HFF-Myc (cell line): ENCODE results near the gene LTBP1.

Experiments
- DNase-seq: peaks from one replicate; pipeline ENCODE4 v3.0.0-alpha.2; 2011; ENCODE audit warnings: low read depth; ENCODE audit errors: extremely low read depth
- H3K4me3 ChIP-seq: replicated peaks from 2 replicates; pipeline ENCODE4 v1.5.1; 2011; ENCODE audit warnings: low read depth, mild to moderate bottlenecking, control low read depth, low read length
- TF ChIP-seq, protein P1 (sequence below): IDR thresholded peaks from 2 replicates; pipeline ENCODE4 v1.5.1; 2012; ENCODE audit warnings: mild to moderate bottlenecking, low read depth, low read length, control low read depth; ENCODE audit errors: missing control alignments

The LTBP1 gene

DNA sequence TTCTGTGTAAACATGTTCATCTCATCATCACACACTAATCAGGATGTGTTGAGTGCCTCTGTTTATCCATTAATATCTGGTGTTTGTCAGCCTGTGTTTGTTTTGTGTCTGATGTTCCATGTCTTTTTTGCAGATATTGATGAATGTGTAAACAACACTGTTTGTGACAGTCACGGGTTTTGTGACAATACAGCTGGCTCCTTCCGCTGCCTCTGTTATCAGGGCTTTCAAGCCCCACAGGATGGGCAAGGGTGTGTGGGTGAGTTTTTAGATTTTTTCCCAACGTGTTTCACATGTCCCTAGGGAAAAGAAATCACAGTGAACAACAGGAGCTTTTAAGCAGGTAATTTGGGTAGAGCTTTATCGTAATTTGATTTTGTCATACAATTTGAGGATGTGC lies 396.0 kb downstream of the LTBP1 start:
- DNase-seq, result no peak
- TF ChIP-seq, protein P1, sequence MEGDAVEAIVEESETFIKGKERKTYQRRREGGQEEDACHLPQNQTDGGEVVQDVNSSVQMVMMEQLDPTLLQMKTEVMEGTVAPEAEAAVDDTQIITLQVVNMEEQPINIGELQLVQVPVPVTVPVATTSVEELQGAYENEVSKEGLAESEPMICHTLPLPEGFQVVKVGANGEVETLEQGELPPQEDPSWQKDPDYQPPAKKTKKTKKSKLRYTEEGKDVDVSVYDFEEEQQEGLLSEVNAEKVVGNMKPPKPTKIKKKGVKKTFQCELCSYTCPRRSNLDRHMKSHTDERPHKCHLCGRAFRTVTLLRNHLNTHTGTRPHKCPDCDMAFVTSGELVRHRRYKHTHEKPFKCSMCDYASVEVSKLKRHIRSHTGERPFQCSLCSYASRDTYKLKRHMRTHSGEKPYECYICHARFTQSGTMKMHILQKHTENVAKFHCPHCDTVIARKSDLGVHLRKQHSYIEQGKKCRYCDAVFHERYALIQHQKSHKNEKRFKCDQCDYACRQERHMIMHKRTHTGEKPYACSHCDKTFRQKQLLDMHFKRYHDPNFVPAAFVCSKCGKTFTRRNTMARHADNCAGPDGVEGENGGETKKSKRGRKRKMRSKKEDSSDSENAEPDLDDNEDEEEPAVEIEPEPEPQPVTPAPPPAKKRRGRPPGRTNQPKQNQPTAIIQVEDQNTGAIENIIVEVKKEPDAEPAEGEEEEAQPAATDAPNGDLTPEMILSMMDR, result no peak
- H3K4me3 ChIP-seq, result no peak overlapping the region

DNA sequence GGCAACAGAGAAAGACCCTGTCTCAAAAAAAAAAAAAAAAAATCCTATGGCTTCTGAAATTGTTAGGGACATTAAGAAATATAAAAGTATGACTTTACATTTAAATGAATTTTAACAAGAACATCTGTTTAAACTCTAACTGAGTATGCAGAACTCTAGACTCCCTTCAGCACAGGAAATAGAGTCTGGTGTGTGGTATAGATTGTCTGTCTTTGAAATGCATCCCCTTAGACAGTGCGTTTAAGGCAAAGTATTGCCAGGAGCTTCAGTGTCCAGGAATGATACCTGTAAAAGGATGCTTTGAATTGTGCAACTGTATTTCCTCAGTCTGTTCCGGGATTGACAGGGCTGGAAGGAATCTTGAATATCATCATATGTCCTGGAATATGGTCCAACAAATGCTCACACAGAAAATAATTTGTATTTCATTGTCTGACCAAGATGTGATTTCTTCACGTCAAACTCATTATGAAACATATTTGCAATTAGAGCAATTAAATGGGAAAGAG lies 396.7 kb downstream of the LTBP1 start:
- no peak for DNase-seq
- TF ChIP-seq, protein P1, result no peak
- H3K4me3 ChIP-seq, result no peak overlapping the region

DNA sequence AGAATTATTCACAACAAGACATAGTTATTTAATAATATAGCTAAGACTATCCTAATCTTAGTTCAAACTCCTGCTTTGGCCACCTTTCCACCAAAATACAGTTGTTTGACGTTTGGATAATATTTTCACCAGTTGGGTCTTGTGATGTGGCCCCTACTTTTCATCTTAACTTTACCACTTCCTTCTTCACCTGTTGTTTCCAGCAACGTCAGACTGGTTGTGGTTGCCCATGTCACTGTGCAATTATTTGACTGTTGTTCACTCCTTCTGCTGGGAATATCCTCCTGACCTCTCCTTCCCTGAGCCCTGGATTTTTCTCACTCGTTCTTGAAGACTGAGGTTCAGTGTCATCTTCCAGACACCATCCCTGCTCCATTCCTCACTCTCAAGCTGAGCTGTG lies 397.5 kb downstream of the LTBP1 start:
- H3K4me3 ChIP-seq, result no peak overlapping the region
- TF ChIP-seq, protein P1, result no peak
- no peak for DNase-seq

DNA sequence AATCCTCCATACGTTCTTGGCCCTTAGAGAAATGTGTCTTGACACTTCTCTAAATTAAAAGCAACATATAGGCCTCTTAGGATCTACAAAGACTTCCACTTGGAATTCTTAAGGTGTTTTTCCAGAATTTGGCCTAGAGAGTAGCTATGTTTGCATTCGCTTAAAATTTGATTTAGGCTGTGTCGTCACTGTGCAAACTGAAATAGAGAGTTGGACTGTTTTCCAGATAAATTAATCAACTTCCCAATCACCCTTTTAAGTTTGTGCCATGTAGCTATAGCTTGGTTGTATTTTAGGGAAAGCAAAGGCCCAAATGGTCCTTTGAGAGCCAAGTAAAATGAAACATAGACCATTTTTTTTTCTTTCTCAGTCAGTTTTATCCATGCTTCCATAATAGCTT lies 401.1 kb downstream of the LTBP1 start:
- H3K4me3 ChIP-seq, result no peak overlapping the region
- no peak for DNase-seq
- TF ChIP-seq, protein P1, result no peak

DNA sequence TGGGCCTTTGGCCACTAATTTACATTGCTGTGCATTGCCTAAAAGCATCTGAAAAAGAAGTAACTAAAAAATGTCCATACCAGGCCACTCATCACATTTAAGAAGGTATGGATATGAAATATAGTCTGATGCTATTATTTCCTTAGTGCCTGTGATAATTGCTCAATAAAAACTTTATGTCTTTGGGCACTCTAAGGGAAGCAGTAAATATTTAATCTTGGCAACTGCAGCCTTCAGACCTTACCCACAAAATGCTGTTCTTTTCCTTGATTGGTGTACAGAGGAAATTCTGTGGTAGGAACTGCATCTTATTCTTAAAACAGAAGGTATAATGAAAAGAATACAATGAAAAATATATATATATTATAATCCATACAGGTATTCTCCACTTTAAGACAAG lies 403.9 kb downstream of the LTBP1 start:
- TF ChIP-seq, protein P1, result no peak
- no peak for DNase-seq
- no peak overlapping the region for H3K4me3 ChIP-seq

DNA sequence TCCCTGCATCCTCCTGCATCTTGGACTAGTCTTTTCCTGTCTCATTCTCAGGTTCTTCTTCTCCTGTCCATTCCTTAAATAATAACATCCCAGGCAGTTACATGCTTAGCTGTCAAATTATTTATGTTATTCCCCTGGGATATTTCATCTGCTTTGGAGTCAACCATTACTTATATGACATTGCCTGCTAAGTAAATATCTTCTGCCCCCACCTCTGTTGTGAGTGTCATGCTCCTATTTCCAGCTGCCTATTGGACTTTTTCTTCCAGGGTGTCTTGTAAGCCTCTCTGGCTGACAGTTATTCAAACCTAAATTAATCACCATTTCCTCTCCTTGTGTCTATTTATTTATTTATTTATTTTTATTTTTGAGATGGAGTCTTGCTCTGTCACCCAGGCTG lies 405.0 kb downstream of the LTBP1 start:
- H3K4me3 ChIP-seq, result no peak overlapping the region
- TF ChIP-seq, protein P1, result no peak
- DNase-seq, result no peak

DNA sequence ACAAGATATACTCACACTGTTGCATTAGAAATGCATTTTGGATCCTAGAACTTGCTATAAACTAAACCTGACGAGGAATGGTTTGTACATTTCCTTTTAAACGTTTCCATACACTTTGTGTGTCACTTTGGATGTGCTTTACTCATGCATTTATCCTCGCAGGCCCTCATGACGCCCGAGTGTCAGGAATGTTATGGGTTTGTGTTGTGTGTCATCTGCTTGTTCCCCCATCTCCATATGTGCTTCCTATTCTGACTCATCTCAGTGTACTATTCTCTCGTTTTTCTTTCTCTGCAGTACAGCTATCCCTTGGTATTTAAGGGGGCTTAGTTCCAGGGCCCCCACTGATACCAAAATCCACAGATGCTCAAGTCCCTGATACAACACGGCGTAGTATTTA lies 408.2 kb downstream of the LTBP1 start:
- TF ChIP-seq, protein P1, result no peak
- DNase-seq, result peak; percentile 69
- H3K4me3 ChIP-seq, result no peak overlapping the region
